TTC549 (cell line): Measurements from ENCODE around the gene SIL1.
"Not testable (repeated sequence)": the region's sequence is repeated elsewhere in the genome, so short reads cannot be mapped to it uniquely, and the experiment has no call there.

Experiments
- FAIRE-seq: peaks from 2 replicates; lab custom pipeline; 2012; peaks lifted over from hg19 to GRCh38; lab: Jason Lieb, UNC

Gene SIL1

DNA sequence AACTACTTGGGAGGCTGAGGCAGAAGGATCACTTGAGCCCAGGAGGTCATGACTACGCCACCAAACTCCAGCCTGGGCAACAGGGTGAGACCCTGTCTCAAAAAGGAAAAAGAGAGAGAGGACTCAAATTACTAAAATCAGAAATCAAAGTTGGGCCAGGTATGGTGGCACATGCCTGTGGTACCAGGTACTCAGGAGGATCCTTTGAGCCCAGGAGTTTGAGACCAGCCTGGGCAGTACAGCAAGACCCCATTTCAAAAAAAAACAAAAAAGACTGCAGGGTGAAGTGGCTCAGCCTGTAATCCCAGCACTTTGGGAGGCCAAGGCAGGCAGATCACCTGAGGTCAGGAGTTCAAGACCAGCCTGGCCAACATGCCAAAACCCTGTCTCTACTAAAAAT is 23.8 kb downstream of the SIL1 start:
- FAIRE-seq = not testable (repeated sequence)

DNA sequence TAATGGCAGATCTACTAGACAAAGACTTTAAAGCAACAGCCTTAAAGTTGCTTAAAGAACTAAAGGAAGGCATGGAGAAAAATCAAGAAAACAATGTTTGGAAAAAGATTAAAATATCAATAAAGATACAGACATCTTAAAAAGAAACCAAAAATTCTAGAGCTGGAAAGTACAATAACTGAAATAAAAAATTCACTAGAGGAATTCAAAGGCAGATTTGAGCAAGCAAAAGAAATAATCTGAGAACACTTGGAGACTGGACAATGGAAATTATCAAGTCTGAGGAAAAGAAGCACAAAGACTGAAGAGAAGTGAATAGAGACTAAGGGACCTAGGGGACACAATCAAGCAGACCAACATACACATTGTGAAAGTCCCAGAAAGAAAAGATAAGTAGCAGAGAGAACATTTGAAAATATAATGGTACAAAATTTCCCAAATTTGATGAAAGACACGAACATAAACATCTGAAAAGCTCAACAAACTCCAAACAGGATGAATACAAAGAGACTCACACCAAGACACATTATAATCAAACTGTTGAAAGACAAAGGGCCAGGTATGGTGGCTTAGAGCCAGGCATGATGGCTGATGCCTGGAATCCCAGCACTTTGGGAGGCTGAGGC is 26.3 kb downstream of the SIL1 start:
- no peak for FAIRE-seq

- FAIRE-seq = no peak
Observed at GRCh38 chr5:139167952-139168720, 30.0 kb downstream of the SIL1 start.

DNA sequence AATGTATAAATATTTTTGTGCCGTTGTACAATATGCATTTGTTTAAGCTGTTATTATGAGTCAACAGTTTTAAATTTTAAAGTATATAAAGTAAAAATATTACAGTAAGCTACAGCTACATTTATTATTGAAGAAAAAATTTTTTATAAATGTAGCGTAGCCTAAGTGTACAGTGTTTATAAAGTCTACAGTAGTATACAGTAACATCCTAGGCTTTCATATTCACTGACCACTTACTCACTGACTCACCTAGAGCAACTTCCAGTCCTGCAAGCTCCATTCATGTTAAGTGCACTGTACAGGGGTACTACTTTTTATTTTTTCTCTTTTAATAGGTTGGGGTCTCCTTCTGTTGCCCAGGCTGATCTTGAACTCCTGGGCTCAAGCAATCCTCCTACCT is 30.6 kb downstream of the SIL1 start:
- no peak for FAIRE-seq

- FAIRE-seq = no peak
Observed at GRCh38 chr5:139167063-139167462, 31.1 kb downstream of the SIL1 start.

DNA sequence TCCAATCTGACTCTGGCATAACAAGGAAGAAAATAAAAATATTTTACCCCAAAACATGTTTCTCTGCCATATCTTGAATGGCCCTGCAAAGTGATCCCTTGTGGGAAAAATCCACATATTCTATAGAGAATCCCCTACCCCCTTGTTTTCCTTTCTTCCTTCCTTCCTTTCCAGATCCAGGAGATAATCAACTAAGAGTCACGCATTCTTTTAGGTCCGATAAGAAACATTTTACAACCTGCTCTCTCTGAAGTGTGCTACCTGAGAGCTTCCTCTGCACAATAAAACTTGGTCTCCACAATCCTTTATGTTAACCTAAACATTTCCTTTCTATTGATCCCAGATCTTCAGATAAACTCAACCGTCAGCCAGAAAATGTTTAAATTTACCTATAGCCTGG is 33.3 kb downstream of the SIL1 start:
- FAIRE-seq = not testable (repeated sequence)

DNA sequence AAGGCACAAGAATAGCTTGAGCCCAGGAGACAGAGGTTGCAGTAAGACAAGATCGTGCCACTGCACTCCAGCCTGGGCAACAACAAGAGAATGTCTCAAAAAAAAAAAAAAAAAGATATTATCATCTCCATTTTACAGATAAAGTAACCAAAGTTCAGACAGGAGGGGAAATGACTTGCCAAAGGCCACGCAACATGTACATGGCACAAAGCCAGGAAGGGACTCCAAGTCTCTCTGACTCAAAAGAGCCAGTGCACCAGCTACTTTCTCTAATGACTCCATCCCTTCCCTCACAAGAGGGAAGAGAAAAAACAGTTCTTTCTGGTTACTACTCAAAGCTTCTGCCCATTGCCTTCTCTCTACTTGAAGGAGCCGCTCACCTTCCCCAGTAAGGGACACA is 34.1 kb downstream of the SIL1 start:
- FAIRE-seq = no peak

GRCh38 chr5:139162448-139162847 is 35.7 kb downstream of the SIL1 start:
- no peak for FAIRE-seq

DNA sequence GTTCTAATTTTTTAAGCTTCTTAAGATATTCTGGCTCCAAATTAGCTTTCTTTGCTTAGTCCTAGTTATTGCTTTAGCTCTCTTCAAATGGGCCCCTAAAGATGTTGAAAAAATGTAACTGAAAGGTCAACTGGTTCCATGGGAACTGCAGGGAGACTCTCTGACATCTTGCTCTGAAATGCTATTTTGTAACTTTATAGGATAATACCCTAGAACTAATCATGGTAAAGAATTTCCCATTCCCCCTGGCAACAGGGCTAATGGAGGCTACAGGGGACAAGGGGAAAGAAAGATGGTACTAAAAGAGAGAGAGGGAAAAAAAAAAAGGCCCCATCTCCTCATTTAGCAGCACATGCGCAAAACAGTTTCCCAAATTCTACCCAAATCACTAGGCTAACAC is 39.4 kb downstream of the SIL1 start:
- FAIRE-seq = no peak

DNA sequence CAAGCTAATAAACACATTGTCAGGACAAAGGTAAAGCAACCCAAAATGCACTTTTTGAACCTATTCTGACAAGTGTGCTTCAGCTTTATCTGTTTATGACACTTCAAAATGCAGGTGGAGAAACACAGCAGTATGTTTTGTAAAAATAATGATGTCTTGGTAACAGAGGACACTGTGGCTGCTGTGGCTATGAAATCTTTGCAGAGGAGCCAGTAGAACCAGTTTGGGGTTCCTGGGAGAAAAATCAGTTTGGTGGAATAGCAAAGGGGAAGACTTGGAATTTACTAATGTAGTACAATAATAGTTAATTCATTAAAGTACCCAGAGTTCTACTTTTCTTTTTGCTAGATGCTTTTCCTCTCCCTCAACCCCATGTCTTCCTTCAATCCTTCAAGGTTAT is 40.6 kb downstream of the SIL1 start:
- FAIRE-seq = no peak

DNA sequence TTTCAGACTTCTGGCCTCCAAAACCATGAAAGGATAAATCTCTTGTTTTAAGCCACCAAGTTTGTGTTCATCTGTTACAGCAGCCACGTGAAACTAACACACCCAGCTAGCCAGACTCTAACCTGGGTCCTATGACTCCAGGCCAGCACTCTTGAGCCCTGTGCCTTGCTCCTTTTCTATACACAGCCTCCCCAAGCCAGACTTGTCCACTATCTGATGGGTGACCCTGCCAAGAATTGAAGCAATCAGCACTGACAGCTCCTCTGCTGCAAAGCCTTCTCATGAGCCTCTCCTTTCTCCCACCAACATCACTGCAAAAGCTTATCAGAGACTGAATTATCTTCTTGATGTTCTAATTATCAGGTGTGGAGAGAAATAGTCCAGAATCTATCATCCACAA is 41.4 kb downstream of the SIL1 start:
- FAIRE-seq = no peak

DNA sequence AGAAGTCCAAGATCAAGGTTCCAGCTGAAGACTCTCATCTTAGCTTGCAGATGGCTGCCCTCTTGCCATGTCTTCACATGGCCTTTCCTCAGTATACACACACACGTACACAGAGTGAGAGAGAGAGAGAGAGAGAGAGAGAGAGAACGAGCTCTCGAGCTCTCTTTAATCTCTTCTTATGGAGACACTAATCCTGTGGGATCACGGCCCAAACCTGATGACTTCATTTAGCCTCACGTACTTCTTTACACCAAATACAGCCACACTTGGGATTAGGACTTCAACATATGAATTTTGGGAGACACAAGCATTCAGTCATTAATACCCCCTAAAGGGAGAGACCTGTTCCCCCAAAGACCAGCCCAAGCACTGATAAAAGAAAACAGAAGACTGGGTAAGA is 42.8 kb downstream of the SIL1 start:
- no peak for FAIRE-seq

- no peak for FAIRE-seq
Observed at GRCh38 chr5:139151902-139152301, 46.3 kb downstream of the SIL1 start.

DNA sequence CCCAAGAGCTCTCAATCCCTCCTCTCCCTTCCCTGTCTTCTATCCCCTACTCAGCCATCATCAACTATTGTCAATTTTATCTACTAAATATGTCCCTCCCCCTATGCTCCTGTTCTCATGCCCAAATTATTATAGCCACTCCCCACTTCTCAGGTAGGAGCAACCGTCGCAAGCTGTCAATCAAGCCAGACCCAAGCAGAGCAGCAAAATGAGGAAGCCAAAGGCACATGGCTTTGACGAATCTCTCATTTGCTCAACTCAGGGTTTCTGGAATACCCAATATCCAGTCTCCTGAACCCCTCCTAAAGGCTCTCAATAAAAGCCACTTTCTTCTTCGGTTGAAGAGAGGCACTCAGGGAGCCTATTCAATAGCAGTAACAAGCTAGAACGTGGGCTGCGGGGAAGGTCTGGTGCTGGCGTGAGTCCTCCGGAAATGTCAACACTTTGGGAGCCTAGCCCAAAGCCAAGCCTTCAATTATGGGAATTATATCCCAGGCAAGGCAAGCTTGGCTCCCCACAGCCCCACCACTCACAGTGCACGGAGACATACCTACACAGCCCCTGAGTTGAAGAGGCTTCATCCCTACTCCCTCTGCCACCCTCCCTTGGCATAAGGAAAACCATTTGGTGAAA is 47.7 kb downstream of the SIL1 start:
- FAIRE-seq = no peak

DNA sequence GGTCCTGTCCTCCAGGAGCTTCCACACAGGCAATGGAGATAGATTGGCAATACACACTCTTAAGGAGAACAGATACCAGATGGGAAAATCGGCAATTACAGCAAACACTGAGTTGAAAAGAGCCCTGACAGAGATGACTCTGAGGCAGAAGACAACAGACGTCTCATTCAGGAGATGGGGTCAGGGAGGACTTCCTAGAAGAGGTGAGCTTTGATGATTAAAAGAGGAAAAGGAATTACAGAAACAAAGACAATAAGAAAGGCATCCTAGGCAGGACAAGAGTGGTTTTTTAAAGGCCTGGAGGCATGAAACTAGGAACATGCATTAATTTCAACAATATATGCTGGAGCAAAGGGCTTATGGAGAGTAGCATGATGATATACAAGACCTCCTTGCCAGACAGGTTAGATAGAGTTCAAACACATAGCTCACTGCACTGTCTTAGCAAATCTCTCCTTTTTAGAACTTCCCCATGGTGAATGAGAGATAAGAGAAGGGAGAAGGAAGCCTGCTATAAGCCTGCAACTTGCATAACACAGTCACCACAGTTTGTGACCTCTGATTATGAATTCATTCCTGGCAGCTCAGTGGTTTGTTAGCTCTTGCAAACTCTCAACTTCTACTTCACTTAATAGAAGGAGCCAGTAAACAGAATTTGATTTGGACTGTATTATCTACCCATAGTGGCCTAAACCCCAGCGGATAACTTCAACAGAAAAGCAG is 48.5 kb downstream of the SIL1 start:
- no peak for FAIRE-seq

GRCh38 chr5:139148986-139149385 is 49.2 kb downstream of the SIL1 start:
- no peak for FAIRE-seq

- no peak for FAIRE-seq
Observed at GRCh38 chr5:139148306-139148705, 49.9 kb downstream of the SIL1 start.

GRCh38 chr5:139147483-139148087 is 50.6 kb downstream of the SIL1 start:
- FAIRE-seq = no peak

GRCh38 chr5:139146809-139147482 is 51.2 kb downstream of the SIL1 start:
- no peak for FAIRE-seq

GRCh38 chr5:139141446-139142204 is 56.5 kb downstream of the SIL1 start:
- FAIRE-seq = no peak

DNA sequence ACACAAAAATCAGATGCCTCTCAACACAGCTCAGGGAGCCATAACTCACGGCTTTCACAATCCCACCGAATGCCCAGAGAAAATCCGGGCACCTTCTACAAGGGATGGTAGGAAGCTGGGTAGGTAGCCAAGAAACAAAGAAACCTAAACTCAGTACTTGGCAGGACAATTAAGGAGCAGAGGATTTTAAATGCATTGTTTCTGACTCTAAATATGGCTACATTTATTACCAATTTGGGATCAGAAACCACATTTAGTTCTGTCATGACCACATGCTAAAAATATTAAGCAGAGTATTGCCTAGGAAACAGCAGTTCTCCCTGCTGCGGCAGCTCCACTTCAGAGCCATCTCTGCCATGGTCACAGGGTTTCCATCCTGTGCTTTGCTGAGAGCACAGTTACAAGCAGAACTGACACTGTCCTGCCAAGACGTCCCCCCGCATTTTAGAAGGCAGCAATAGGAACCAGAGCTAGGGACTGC is 57.5 kb downstream of the SIL1 start:
- FAIRE-seq = no peak
